ENCODE results near the gene SRRM3.

The SRRM3 gene

DNA sequence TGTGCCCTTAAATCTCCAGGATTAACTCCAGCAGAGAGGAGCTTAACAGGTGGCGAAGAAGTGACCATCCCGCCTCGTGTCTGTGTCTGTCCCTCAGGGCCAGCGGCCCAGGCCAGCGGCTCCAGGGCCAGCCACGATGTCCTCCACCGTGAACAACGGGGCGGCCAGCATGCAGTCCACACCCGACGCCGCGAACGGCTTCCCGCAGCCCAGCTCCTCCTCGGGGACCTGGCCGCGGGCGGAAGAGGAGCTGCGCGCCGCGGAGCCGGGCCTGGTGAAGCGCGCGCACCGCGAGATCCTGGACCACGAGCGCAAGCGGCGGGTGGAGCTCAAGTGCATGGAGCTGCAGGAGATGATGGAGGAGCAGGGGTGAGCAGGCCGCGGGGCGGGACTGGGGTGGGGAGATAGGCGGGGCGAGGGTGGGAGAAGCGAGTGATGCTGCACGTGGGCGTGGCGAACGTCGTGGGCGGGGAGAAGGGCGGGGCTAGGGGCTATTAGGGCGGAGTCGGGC, 33.3 kb downstream of the SRRM3 start (continued):
- TF ChIP-seq, protein P1, sequence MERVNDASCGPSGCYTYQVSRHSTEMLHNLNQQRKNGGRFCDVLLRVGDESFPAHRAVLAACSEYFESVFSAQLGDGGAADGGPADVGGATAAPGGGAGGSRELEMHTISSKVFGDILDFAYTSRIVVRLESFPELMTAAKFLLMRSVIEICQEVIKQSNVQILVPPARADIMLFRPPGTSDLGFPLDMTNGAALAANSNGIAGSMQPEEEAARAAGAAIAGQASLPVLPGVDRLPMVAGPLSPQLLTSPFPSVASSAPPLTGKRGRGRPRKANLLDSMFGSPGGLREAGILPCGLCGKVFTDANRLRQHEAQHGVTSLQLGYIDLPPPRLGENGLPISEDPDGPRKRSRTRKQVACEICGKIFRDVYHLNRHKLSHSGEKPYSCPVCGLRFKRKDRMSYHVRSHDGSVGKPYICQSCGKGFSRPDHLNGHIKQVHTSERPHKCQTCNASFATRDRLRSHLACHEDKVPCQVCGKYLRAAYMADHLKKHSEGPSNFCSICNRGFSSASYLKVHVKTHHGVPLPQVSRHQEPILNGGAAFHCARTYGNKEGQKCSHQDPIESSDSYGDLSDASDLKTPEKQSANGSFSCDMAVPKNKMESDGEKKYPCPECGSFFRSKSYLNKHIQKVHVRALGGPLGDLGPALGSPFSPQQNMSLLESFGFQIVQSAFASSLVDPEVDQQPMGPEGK (tag by site-specific recombination; IDR thresholded peaks at IDR 0.05), result 0 out of 2 replicates have a peak, but pooled peaks have one; percentile 21
- TF ChIP-seq KLF8 (tag by site-specific recombination; IDR thresholded peaks at IDR 0.05), result peak; percentile 47; the same call in 1 of the 2 replicates
- peak; percentile 73 for TF ChIP-seq SP2 (tag by site-specific recombination; IDR thresholded peaks at IDR 0.05)
- peak; percentile 54 for TF ChIP-seq ZBTB26 (tag by site-specific recombination; optimal IDR thresholded peaks at IDR 0.05)
- no peak for TF ChIP-seq ZNF19 (tag by site-specific recombination; IDR thresholded peaks at IDR 0.05; ENCODE audit: low read depth)
- TF ChIP-seq, protein P2, sequence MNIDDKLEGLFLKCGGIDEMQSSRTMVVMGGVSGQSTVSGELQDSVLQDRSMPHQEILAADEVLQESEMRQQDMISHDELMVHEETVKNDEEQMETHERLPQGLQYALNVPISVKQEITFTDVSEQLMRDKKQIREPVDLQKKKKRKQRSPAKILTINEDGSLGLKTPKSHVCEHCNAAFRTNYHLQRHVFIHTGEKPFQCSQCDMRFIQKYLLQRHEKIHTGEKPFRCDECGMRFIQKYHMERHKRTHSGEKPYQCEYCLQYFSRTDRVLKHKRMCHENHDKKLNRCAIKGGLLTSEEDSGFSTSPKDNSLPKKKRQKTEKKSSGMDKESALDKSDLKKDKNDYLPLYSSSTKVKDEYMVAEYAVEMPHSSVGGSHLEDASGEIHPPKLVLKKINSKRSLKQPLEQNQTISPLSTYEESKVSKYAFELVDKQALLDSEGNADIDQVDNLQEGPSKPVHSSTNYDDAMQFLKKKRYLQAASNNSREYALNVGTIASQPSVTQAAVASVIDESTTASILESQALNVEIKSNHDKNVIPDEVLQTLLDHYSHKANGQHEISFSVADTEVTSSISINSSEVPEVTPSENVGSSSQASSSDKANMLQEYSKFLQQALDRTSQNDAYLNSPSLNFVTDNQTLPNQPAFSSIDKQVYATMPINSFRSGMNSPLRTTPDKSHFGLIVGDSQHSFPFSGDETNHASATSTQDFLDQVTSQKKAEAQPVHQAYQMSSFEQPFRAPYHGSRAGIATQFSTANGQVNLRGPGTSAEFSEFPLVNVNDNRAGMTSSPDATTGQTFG (tag by site-specific recombination; IDR thresholded peaks at IDR 0.05; ENCODE audit: borderline replicate concordance), result no peak
- peak; percentile 84 for TF ChIP-seq KLF1 (tag by site-specific recombination; IDR thresholded peaks at IDR 0.05)
- no peak for TF ChIP-seq ZNF561 (tag by site-specific recombination; IDR thresholded peaks at IDR 0.05; ENCODE audit: borderline replicate concordance)
- peak; percentile 22; the same call in 1 of the 2 replicates for TF ChIP-seq SCRT2 (tag by site-specific recombination; IDR thresholded peaks at IDR 0.05)
- peak; percentile 73 for TF ChIP-seq SP3 (tag by site-specific recombination; IDR thresholded peaks at IDR 0.05)
- TF ChIP-seq ZNF341 (tag by site-specific recombination; IDR thresholded peaks at IDR 0.05; ENCODE audit: low read depth), result peak; percentile 88
- TF ChIP-seq ZBTB6 (tag by site-specific recombination; IDR thresholded peaks at IDR 0.05), result peak; percentile 99
- no peak for TF ChIP-seq MEIS1 (CRISPR knock-in tag; IDR thresholded peaks at IDR 0.05; ENCODE audit: borderline replicate concordance)
- TF ChIP-seq SALL2 (tag by site-specific recombination; IDR thresholded peaks at IDR 0.05; ENCODE audit: borderline replicate concordance), result no peak
- peak; percentile 45; the same call in 1 of the 2 replicates for TF ChIP-seq KLF9 (tag by site-specific recombination; IDR thresholded peaks at IDR 0.05; ENCODE audit: low read depth)
- no peak for TF ChIP-seq ZNF664 (tag by site-specific recombination; IDR thresholded peaks at IDR 0.05)
- no peak for TF ChIP-seq HOXC10 (CRISPR knock-in tag; IDR thresholded peaks at IDR 0.05)
- peak; percentile 55; the same call in 1 of the 2 replicates for TF ChIP-seq ZNF394 (tag by site-specific recombination; IDR thresholded peaks at IDR 0.05; ENCODE audit: borderline replicate concordance)
- 0 out of 2 replicates have a peak, but pooled peaks have one; percentile 12 for TF ChIP-seq ZIC2 (tag by site-specific recombination; IDR thresholded peaks at IDR 0.05)

- Histone ChIP-seq H3K27ac (ENCODE audit: extremely low read depth, low read depth, low read length) (no peak overlapping the region), H3K36me3 (ENCODE audit: control insufficient read depth in 2 of 2, insufficient read depth in 1 of 2, low read length in 2 of 2) (no peaks in the 10 kb centered on the region), H3K4me3 (ENCODE audit: low read depth, low read length) (no peak overlapping the region), H3K4me1 (ENCODE audit: control insufficient read depth, insufficient read depth, low read length) (no peaks in the 10 kb centered on the region), H3K9me3 (ENCODE audit: control insufficient read depth, insufficient read depth, low read depth, low read length) (no peaks in the 10 kb centered on the region)
- ChIA-PET POLR2A (no interaction called here), CTCF (interaction anchor here (0.8 kb wide), 1 partner anchor 27 kb away, joined by 3 read pairs; no protein-coding TSS in a partner anchor)
- no peak for TF ChIP-seq ZNF513 (tag by site-specific recombination; IDR thresholded peaks at IDR 0.05)
- no peak for TF ChIP-seq KLF10 (tag by site-specific recombination; IDR thresholded peaks at IDR 0.05)
- TF ChIP-seq ZNF623 (tag by site-specific recombination; IDR thresholded peaks at IDR 0.05), result no peak
- no peak for TF ChIP-seq ZNF37A (tag by site-specific recombination; IDR thresholded peaks at IDR 0.05)
- TF ChIP-seq HOXA7 (CRISPR knock-in tag; IDR thresholded peaks at IDR 0.05; ENCODE audit: borderline replicate concordance), result no peak
- TF ChIP-seq TCF7L2 (IDR thresholded peaks at IDR 0.05; ENCODE audit: borderline replicate concordance, low read depth, low read length), result no peak
- no peak for TF ChIP-seq ZBTB6 (tag by site-specific recombination; IDR thresholded peaks at IDR 0.05)
- no peak for TF ChIP-seq KLF9 (tag by site-specific recombination; IDR thresholded peaks at IDR 0.05; ENCODE audit: low read depth)
- TF ChIP-seq ZNF133 (tag by site-specific recombination; IDR thresholded peaks at IDR 0.05), result no peak
- no peak for TF ChIP-seq ZNF473 (tag by site-specific recombination; IDR thresholded peaks at IDR 0.05)
Measured at GRCh38 chr7:76236224-76236623, 34.5 kb downstream of the SRRM3 start.

Measured in HEK293 (cell line).